Activated CD8-positive, alpha-beta T cell treated with anti-CD3 and anti-CD28 coated beads, Interleukin-2, amount 10 ng/mL, durations not matched to agents 7 days and 5 days (primary cell): Measurements from ENCODE around the gene CDS1. TPM values are rescaled to one million over a fixed set of nuclear protein-coding genes. Genes with fewer than 3 reads are reported as not detected.
"Not testable (repeated sequence)": the region's sequence is repeated elsewhere in the genome, so short reads cannot be mapped to it uniquely, and the experiment has no call there.

Experiments
- ATAC-seq: fragments of 150-1000 bp; cut with Tn5 transposase; one replicate; pipeline ENCODE4 v1.10.0; 2021; ENCODE audit warnings: moderate library complexity
- CTCF ChIA-PET: fragments of 350-600 bp; sonication (Branson Sonifier 250); formaldehyde crosslinking; loops from one replicate; lab custom pipeline; 2021; ENCODE audit warnings: antibody characterized with exemption; lab: Charles Lee
- POLR2A ChIA-PET: fragments of 350-600 bp; sonication (Branson Sonifier 250); formaldehyde crosslinking; loops from one replicate; lab custom pipeline; 2021; ENCODE audit warnings: antibody characterized with exemption; lab: Charles Lee
- DNase-seq: peaks from one replicate; pipeline ENCODE4 v3.0.0-alpha.2; 2020
- H3K27ac Mint-ChIP-seq: one replicate; pipeline ENCODE4 v1.8.0; 2021; ENCODE audit warnings: mild to moderate bottlenecking, mixed read lengths
- H3K27me3 Mint-ChIP-seq: one replicate; pipeline ENCODE4 v1.8.0; 2021; ENCODE audit warnings: low read depth, mixed read lengths
- H3K36me3 Mint-ChIP-seq: one replicate; pipeline ENCODE4 v1.8.0; 2021; ENCODE audit warnings: low read depth, mixed read lengths
- H3K4me1 Mint-ChIP-seq: one replicate; pipeline ENCODE4 v1.8.0; 2021; ENCODE audit warnings: low read depth, mixed read lengths
- H3K4me3 Mint-ChIP-seq: one replicate; pipeline ENCODE4 v1.8.0; 2021; ENCODE audit warnings: mild to moderate bottlenecking, mixed read lengths
- H3K9me3 Mint-ChIP-seq: one replicate; pipeline ENCODE4 v1.8.0; 2022; ENCODE audit warnings: mixed read lengths; ENCODE audit not compliant: insufficient read depth
- total RNA-seq, 2 experiments: library from RNA; stranded (reverse); gene quantifications; one replicate each; pipeline ENCODE4 v1.2.3, GENCODE V29; 2021

The CDS1 gene
- total RNA-seq, 2 experiments from 2014 or later, result not detected

- no peaks in the 10 kb centered on the region for H3K9me3 Mint-ChIP-seq
- no peak overlapping the region for H3K27ac Mint-ChIP-seq
- POLR2A ChIA-PET, result no interaction called here
- DNase-seq, result no peak
- H3K4me3 Mint-ChIP-seq, result no peak overlapping the region
- peaks cover 10% of the 10 kb centered on the region for H3K27me3 Mint-ChIP-seq
- CTCF ChIA-PET, result no interaction called here
- H3K4me1 Mint-ChIP-seq, result peaks cover 28% of the 10 kb centered on the region
- no peak for ATAC-seq
- no peaks in the 10 kb centered on the region for H3K36me3 Mint-ChIP-seq
Measured at GRCh38 chr4:84680956-84681355, 98.0 kb downstream of the CDS1 start.

GRCh38 chr4:84681486-84682274 is 98.8 kb downstream of the CDS1 start:
- Mint-ChIP-seq H3K36me3 (no peaks in the 10 kb centered on the region), H3K27me3 (peaks cover 10% of the 10 kb centered on the region), H3K4me1 (peaks cover 28% of the 10 kb centered on the region), H3K9me3 (no peaks in the 10 kb centered on the region), H3K4me3 (peak overlapping the region; percentile 53), H3K27ac (peak overlapping the region; percentile 61)
- DNase-seq (peak; percentile 43), ATAC-seq (peak; percentile 65)
- POLR2A ChIA-PET, result no interaction called here
- CTCF ChIA-PET, result no interaction called here

GRCh38 chr4:84682661-84683060 is 99.7 kb downstream of the CDS1 start:
- ATAC-seq, H3K27me3 Mint-ChIP-seq, H3K9me3 Mint-ChIP-seq, POLR2A ChIA-PET, DNase-seq, H3K36me3 Mint-ChIP-seq, H3K27ac Mint-ChIP-seq, H3K4me3 Mint-ChIP-seq, CTCF ChIA-PET: not testable (repeated sequence)
- peaks cover 28% of the 10 kb centered on the region for H3K4me1 Mint-ChIP-seq

GRCh38 chr4:84683064-84683850 is 100.3 kb downstream of the CDS1 start:
- Mint-ChIP-seq H3K4me3 (no peak overlapping the region), H3K9me3 (no peaks in the 10 kb centered on the region), H3K36me3 (no peaks in the 10 kb centered on the region), H3K4me1 (peaks cover 28% of the 10 kb centered on the region), H3K27ac (no peak overlapping the region), H3K27me3 (peaks cover 10% of the 10 kb centered on the region)
- POLR2A ChIA-PET, result no interaction called here
- CTCF ChIA-PET, result no interaction called here
- ATAC-seq (no peak), DNase-seq (no peak)

GRCh38 chr4:84684361-84684760 is 101.4 kb downstream of the CDS1 start:
- ChIA-PET CTCF (no interaction called here), POLR2A (no interaction called here)
- Mint-ChIP-seq H3K27me3 (peaks cover 9% of the 10 kb centered on the region), H3K4me3 (no peak overlapping the region), H3K36me3 (no peaks in the 10 kb centered on the region), H3K9me3 (no peaks in the 10 kb centered on the region), H3K4me1 (peaks cover 31% of the 10 kb centered on the region), H3K27ac (no peak overlapping the region)
- ATAC-seq (no peak), DNase-seq (no peak)

GRCh38 chr4:84685105-84685504 is 102.2 kb downstream of the CDS1 start:
- ATAC-seq, result no peak
- POLR2A ChIA-PET, result no interaction called here
- peaks cover 7% of the 10 kb centered on the region for H3K27me3 Mint-ChIP-seq
- no peak for DNase-seq
- no peaks in the 10 kb centered on the region for H3K36me3 Mint-ChIP-seq
- no peaks in the 10 kb centered on the region for H3K9me3 Mint-ChIP-seq
- CTCF ChIA-PET, result no interaction called here
- no peak overlapping the region for H3K27ac Mint-ChIP-seq
- no peak overlapping the region for H3K4me3 Mint-ChIP-seq
- peaks cover 31% of the 10 kb centered on the region for H3K4me1 Mint-ChIP-seq

- no peaks in the 10 kb centered on the region for H3K9me3 Mint-ChIP-seq
- H3K27ac Mint-ChIP-seq, result no peak overlapping the region
- ChIA-PET POLR2A (no interaction called here), CTCF (no interaction called here)
- ATAC-seq, result no peak
- peaks cover 19% of the 10 kb centered on the region for H3K4me1 Mint-ChIP-seq
- no peaks in the 10 kb centered on the region for H3K36me3 Mint-ChIP-seq
- H3K27me3 Mint-ChIP-seq, result peaks cover 5% of the 10 kb centered on the region
- no peak overlapping the region for H3K4me3 Mint-ChIP-seq
- no peak for DNase-seq
Measured at GRCh38 chr4:84688605-84689004, 105.7 kb downstream of the CDS1 start.

- no peak overlapping the region for H3K27ac Mint-ChIP-seq
- POLR2A ChIA-PET, result no interaction called here
- H3K4me1 Mint-ChIP-seq, result peaks cover 15% of the 10 kb centered on the region
- no peaks in the 10 kb centered on the region for H3K36me3 Mint-ChIP-seq
- CTCF ChIA-PET, result no interaction called here
- no peak overlapping the region for H3K4me3 Mint-ChIP-seq
- peaks cover 5% of the 10 kb centered on the region for H3K27me3 Mint-ChIP-seq
- ATAC-seq, result no peak
- no peak for DNase-seq
- no peaks in the 10 kb centered on the region for H3K9me3 Mint-ChIP-seq
Measured at GRCh38 chr4:84689197-84689596, 106.3 kb downstream of the CDS1 start.

- Mint-ChIP-seq H3K4me3 (no peak overlapping the region), H3K27me3 (peaks cover 5% of the 10 kb centered on the region), H3K27ac (no peak overlapping the region), H3K36me3 (no peaks in the 10 kb centered on the region), H3K4me1 (peaks cover 9% of the 10 kb centered on the region), H3K9me3 (no peaks in the 10 kb centered on the region)
- ChIA-PET CTCF (no interaction called here), POLR2A (no interaction called here)
- no peak for DNase-seq
- no peak for ATAC-seq
Measured at GRCh38 chr4:84690481-84690880, 107.6 kb downstream of the CDS1 start.

GRCh38 chr4:84691170-84691691 is 108.3 kb downstream of the CDS1 start:
- Mint-ChIP-seq H3K36me3 (no peaks in the 10 kb centered on the region), H3K9me3 (no peaks in the 10 kb centered on the region), H3K27ac (no peak overlapping the region), H3K4me3 (no peak overlapping the region), H3K4me1 (peaks cover 9% of the 10 kb centered on the region), H3K27me3 (peaks cover 5% of the 10 kb centered on the region)
- ATAC-seq (no peak), DNase-seq (no peak)
- CTCF ChIA-PET, result no interaction called here
- POLR2A ChIA-PET, result no interaction called here

GRCh38 chr4:84691800-84692199 is 108.9 kb downstream of the CDS1 start:
- ATAC-seq (no peak), DNase-seq (no peak)
- Mint-ChIP-seq H3K36me3 (no peaks in the 10 kb centered on the region), H3K27me3 (peaks cover 5% of the 10 kb centered on the region), H3K27ac (no peak overlapping the region), H3K4me3 (no peak overlapping the region), H3K4me1 (peaks cover 9% of the 10 kb centered on the region), H3K9me3 (no peaks in the 10 kb centered on the region)
- CTCF ChIA-PET, result no interaction called here
- POLR2A ChIA-PET, result no interaction called here

GRCh38 chr4:84697159-84697558 is 114.2 kb downstream of the CDS1 start:
- Mint-ChIP-seq H3K36me3 (peaks cover 2% of the 10 kb centered on the region), H3K27me3 (peaks cover 4% of the 10 kb centered on the region), H3K9me3 (no peaks in the 10 kb centered on the region), H3K4me1 (peaks cover 12% of the 10 kb centered on the region), H3K4me3 (no peak overlapping the region), H3K27ac (no peak overlapping the region)
- ATAC-seq (no peak), DNase-seq (no peak)
- ChIA-PET POLR2A (no interaction called here), CTCF (no interaction called here)
